AML-193 (cell line): ENCODE data around the gene UBAP1L.
"Not testable (repeated sequence)": the region's sequence is repeated elsewhere in the genome, so short reads cannot be mapped to it uniquely, and the experiment has no call there.

Experiments used
- DNase-seq, 2 experiments: peaks; one replicate each; lab custom pipeline; 2025; lab: John Stamatoyannopoulos, UW

UBAP1L gene

DNA sequence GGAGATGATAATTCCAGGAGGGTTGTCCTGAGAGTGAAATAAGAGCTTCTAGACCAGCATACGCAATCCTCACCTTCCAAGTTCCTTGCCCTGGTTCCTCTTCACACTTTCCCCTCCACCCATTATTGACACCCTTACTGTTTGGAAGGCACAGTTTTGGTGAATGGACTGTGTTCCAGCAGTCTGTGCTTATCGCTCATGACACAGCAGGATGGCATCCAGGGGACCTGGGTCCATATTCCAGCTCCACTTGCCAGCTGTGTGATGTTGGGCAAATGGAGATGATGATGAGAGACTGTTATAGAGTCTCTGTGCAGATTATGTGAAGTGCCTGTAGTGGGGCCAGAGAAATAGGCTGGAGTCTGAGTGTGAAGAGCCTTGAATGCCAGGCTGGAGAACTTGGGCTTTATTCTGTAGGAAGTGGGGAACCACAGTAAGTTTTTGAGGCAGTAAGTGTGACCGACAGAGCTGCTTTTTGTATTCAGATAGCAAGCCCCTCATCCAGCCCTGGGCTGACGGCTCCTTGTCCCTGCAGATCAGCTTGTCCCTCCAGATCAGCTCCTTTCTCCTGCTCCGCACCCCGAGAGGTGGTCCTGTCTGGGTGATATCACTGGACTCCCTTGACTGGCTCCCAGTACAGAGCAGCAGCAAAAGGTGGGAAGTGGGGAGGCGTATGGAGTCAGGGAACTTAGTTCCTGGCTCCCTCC lies 30.3 kb downstream of the UBAP1L start:
- DNase-seq, result no peak

DNA sequence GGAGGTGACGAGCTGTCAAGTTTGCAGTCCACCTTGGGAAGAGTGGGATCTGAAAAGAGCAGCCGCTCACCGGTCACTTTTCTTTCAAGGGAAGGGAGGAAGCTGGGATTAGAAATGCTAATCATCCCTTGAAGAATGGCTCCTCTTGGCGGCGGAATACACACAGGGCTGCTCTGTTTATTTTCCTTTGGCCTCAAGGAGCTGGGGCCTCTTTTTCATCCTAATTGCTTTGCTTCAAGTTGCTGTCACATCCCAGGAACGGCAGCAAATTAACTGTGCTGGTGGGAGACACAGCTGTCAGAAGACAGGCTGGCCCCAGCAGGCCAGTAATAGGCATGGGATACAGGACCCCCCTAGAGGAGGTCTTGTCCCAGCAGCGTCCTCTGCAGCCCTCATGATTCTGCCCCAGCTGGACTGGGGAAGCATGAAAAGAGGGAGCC lies 31.7 kb downstream of the UBAP1L start:
- no peak for DNase-seq

DNA sequence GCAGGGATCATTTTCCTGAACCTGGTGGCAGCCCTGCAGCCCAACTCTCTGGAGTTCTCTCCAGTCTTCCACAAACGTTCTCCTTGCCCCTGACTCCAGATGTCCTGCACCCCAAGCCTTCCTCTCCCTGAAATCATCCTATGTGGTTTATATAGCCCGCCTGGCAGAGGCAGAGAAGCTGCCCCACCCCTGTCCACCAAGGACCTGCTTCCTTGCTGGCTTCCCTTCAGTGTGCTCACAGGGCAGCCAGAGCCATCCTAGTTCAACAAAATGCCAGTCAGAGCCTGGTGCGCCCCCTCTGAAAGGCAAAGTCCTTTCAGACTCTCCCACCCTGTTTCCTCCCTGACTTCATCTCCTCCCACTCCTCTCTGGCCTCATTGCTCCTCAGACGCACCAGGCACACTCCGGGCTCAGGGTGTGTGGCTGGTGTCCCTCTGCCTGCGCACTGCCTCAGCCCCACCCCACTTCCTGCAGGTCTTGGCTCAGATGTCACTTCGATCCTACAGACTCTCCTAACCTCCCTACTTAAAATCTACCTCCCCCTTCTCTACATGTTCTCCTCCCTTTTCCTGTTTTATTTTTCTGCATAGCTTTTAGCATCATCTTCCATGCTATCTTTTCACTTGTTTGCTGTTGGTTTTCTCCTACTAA lies 32.6 kb downstream of the UBAP1L start:
- no peak for DNase-seq

DNA sequence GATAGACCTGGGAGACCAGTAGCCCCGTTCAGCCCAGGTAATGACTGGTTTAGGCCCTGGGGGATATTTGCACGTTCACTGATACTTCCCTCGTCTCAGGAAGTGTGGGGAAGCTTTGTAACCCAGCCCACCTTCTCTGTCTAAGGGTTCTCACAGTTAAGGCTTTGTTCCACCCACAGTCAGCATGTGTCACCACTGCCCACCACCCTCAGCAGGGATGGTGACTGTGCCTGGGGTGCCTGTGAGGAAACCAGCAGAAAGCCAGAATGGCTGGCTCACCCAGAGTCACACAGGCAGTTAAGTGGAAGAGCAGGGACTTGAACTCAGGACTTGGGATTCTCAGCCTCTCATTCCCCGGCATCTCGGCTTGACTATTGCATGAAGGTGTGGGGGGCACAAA lies 33.2 kb downstream of the UBAP1L start:
- DNase-seq, result no peak

DNA sequence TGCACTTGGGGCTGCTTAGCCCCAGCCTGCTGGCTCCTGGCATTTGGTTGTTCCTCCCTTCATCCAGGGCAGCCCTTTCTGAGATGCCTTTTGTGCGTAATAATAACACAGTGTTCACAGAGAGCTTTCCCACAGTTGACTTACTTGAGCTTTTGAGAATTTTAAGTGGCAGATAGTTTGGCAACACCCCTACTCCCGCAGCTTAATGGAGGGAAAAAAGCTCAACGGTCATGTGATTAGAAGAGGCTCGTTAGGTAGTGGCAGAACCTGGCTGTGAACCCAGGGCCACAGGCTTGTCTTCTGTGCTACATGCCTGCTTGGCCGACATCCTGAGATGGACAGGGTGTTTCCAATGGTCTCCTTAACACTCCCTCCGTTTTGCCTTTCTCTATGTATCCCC lies 33.7 kb downstream of the UBAP1L start:
- DNase-seq, result no peak

DNA sequence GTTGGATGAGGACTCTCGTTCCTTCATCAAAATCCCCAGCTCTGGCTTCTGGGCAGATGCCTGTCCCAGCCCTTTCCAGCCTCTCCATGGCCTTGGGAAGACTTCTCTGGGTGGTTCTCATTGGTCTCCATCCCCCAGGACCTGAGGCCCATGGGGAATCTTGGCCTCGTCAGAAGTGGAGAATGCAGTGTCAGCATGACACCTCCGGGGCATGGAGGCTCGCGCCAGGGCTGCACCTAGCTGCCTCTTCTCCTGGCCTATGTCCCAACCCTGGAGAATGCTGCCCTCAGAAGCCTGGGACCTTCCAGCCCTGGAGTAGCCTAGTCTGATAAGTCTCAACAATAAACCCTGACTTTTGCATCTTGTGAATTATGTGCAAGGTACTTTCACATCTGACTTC lies 35.4 kb downstream of the UBAP1L start:
- no peak for DNase-seq

DNA sequence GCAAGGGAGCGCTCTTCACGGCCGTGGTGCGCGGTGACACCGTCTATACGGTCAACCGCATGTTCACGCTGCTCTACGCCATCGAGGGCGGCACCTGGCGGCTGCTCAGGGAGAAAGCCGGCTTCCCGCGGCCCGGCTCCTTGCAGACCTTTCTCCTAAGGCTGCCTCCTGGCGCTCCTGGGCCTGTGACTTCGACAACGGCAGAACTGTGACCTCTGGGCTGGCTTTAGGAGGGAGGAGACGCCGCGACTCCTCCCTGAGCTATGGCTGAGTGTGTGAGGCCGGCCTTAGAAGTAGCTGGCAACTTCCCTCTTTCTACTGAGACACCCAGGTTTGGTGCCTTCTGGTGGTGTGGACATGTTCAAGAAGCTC lies 37.0 kb downstream of the UBAP1L start:
- no peak for DNase-seq

DNA sequence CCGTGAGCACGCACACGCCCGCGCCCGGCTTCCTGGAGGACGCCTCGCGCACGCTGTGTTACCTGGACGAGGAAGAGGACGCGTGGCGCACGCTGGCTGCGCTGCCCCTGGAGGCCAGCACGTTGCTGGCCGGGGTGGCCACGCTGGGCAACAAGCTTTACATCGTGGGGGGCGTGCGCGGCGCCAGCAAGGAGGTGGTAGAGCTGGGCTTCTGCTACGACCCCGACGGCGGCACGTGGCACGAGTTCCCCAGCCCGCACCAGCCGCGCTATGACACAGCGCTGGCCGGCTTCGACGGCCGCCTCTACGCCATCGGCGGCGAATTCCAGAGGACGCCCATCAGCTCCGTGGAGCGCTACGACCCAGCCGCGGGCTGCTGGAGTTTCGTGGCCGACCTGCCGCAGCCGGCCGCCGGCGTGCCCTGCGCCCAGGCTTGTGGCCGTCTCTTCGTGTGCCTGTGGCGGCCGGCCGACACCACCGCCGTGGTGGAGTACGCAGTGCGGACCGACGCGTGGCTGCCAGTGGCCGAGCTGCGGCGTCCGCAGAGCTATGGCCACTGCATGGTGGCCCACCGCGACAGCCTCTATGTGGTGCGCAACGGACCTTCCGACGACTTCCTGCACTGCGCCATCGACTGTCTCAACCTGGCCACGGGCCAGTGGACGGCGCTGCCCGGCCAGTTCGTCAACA lies 37.6 kb downstream of the UBAP1L start:
- DNase-seq, result no peak

DNA sequence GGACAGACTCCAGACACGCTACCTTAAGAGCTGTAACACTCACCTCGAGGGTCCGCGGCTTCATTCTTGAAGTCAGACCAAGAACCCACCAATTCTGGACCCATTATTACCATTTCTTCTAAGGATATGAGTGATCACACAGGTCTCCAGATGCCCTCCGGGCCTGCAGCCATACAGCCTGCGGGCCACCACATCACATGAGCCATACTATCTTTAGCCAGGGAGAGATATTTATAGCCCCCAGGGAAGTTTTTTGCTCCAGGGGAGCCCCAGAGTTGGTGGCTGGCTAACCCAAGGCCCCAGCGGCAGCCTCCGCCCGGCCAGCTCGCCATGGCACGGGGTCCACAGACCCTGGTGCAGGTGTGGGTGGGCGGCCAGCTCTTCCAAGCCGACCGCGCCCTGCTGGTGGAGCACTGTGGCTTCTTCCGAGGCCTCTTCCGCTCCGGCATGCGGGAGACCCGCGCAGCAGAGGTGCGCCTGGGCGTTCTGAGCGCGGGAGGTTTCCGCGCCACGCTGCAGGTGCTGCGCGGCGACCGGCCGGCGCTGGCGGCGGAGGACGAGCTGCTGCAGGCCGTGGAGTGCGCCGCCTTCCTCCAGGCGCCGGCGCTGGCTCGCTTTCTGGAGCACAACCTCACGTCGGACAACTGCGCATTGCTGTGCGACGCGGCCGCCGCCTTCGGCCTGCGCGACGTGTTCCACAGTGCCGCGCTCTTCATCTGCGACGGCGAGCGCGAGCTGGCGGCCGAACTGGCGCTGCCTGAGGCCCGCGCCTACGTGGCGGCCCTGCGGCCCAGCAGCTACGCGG lies 38.3 kb downstream of the UBAP1L start, which contains the start of gene KBTBD13:
TSS of gene KBTBD13 (plus strand) at position 261 of the 805 bp plus-strand sequence. CDS start at position 331, 70 bp downstream.
- no peak for DNase-seq

DNA sequence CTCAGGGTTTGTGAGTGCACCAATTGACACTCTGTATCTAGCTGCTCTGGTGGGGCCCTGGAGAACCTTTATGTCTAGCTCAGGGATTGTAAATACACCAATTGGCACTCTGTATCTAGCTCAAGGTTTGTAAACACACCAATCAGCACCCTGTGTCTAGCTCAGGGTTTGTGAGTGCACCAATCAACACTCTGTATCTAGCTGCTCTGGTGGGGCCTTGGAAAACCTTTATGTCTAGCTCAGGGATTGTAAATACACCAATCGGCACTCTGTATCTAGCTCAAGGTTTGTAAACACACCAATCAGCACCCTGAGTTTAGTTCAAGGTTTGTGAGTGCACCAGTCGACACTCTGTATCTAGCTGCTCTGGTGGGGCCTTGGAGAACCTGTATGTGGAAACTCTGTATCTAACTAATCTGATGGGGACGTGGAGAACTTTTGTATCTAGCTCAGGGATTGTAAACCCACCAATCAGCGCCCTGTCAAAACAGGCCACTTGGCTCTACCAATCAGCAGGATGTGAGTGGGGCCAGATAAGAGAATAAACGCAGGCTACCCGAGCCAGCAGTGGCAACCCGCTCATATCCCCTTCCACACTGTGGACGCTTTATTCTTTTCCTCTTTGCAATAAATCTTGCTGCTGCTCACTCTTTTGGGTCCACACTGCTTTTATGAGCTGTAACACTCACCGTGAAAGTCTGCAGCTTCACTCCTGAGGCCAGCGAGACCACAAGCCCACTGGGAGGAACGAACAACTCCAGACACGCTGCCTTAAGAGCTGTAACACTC lies 39.2 kb downstream of the UBAP1L start:
- DNase-seq, result not testable (repeated sequence)

DNA sequence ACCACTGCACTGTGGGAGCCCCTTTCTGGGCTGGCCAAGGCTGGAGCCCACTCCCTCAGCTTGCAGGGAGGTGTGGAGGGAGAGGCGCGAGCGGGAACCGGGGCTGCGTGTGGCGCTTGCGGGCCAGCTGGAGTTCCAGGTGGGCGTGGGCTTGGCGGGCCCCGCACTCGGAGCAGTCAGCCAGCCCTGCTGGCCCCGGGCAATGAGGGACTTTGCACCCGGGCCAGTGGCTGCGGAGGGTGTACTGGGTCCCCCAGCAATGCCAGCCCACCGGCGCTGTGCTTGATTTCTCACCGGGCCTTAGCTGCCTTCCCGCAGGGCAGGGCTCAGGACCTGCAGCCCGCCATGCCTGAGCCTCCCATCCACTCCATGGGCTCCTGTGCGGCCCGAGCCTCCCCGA lies 40.1 kb downstream of the UBAP1L start:
- not testable (repeated sequence) for DNase-seq

DNA sequence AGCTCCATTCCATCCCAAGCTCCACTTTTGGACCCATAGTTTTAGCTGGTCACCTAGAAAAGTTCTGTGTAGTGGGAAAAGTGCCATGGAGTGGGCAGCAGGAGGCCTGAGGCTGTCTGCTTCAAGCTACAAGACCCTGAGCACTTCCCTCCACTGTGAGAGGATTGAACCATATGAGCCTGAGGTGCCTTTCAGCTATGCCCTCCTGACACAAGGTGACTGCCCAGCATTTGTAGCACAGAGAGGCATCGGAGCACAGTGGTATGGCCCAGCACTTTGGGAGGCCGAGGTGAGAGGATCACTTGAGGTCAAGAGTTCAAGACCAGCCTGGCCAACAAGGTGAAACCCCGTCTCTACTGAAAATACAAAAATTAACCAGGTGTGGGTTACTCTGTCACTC lies 42.4 kb downstream of the UBAP1L start:
- no peak for DNase-seq

DNA sequence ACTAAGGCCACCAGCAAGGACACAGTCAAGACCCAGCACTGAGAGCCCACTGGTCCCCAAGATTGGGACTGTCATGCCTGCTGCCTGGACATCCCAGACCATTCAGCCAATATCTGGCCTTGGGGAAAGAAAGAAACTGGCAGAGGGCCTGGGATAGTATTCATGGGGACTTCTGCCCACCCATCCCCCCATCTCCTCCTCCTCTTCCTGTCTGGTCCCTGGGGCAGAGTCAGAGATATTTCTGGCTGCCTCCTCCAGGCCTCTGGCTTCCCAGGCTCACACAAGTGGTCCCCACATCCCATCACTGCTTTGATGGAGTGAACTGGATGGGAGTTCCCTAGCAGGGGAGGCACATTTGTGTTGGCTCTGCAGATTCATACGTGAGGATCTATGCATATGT lies 43.0 kb downstream of the UBAP1L start:
- no peak for DNase-seq

DNA sequence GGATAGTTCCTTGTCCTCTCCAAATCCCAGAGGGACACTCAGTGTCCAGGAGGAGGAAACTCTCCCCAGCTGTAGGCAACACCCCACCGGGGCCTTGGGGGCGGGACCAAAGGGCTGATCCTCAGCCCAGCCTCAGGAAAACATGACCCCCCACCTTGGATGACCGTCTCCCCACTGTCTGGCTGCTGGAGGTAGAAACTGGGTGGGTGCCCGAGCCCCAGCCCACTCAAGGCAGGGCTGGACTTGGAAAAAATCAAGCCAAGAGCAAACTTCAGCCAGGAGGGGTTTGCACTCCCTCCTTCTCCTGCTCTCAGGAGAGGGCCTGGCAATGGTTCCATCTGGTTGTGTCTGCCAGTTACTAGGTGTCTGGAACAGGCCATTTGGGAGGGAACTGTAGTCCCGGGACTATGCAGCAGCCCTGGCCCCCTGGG lies 43.6 kb downstream of the UBAP1L start:
- DNase-seq, result no peak

DNA sequence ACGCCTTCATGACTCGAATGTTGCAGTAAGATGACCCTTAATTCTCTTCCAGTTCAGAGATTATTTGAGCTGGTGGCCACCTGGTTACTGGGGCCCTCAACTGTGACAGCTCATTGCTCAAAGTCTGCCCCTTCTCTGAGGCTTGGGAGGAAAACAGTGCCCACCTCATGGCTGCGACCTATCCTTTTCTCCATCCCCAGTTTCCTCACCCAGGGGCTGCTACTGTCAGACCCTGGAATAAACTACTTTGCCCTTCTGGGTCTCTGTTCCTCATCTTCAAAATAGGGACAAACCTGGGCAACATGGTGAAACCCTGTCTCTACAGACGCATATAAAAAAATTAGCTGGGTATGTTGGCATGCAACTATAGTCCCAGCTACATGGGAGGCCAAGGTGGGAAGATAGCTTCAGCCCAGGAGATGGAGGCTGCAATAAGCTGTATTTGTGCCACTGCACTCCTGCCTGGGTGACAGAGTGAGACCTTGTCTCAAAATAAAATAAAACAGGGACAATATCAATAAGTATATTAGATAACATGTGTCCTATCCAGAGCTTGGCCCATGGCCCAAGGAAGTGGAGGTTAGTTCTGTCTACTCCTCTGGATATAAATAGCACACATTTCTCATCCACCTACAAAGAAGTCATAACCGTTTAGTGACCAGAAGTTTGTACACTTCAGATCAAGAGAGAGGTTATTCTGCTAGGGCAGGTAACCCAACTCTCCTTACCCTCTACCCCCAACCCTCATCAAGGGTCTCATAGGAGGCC lies 45.0 kb downstream of the UBAP1L start:
- no peak for DNase-seq

DNA sequence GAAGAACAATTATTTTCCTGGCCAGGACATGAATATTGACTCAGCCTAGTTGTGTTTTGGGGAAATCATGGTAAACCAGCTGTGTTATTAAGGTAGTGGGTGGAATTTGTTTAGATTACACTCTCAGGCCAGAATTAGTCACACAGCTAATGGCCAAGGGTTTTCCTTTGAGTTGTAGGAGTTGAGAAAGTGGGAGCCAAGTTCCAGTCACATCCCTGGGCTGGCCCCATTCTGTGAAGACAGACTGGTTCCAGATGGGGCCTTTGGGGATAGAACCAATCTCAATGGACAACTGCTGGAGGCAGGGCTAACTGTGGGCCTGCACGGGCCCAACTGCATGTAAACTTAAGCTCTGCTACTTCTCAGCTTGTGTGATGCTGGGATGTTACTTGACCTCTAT lies 45.8 kb downstream of the UBAP1L start:
- no peak for DNase-seq

DNA sequence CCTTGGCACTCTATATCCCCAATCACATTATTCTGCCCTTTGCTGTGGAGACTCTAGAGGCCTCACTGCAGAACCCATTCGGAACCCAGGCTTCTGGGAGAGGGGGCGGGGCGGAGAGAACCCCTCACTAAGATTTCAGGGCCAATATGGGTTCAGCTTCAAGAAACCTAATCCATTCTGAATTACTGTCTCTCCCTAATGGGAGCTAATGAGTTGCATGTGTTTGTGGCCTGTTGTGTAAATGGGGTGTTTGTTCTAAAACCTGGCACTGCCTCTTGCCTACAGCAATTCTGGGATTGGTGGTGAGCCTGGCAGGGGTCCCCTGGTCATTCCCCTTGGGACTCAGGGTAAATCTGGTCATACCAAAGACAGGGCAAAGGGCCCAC lies 46.6 kb downstream of the UBAP1L start:
- no peak for DNase-seq

DNA sequence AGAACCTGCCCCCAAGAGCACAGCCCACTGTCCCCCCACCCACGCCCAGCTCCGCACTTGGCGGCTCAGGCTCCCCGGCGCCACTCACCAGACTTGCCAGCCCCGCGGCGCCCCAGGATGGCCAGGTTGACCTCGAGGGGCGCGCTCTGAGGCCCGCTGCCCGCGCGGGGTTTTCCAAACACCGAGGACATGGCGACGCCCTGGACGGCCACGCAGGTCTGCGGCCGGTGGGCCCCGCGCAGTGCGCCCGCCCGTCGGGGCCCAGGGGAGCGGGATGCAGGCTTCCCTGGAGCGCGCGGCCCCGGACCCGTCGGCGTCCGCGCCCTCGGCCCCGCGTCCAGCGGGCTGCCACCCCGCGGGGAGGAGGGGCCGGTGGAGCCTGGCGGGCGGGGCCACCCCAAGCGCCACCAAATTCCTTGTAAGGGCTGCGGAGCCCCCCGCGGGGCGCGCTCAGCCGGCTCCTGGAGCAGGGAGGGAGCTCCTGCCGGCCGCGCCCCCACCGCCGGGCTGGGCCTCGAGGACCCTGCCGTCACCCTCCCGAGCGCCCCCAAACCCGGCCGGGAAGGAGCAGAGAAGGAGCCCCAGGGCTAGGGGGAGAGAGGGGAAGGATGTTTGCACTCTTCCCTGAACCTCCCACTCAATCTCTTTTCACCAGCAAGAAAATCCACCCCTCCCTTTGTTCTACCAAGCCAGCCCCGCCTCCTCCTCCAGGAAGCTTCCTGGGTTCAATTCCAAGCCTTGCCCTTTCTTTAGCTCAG lies 47.2 kb downstream of the UBAP1L start, which contains the start of gene RASL12:
TSS of gene RASL12 (minus strand) at position 347 of the 758 bp plus-strand sequence. CDS start at position 191, 156 bp downstream.
- no peak for DNase-seq

DNA sequence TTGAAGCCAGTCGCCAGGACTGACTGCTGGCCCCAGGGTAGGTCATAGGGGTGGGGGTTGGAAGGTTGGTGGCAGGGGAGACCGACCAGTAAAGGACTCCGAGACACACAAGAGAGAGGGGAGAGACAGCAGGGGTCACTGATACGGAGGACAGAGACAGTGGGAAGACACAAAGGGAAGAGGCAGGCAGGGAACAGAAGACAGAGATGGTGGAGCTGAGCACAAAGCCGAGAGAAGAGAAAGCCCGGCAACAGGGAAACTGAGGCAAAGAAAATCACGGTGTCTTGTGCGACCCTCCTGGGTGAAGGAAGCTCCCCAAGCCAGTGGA lies 47.7 kb downstream of the UBAP1L start:
- no peak for DNase-seq
